Mucosa of rectum (tissue), 2 donors: Measurements from ENCODE around the gene BRICD5.
"Not testable (repeated sequence)": the region's sequence is repeated elsewhere in the genome, so short reads cannot be mapped to it uniquely, and the experiment has no call there.

Experiments
- H3K27ac ChIP-seq, 2 donors: one replicate each; pipeline ENCODE4 v1.7.0; 2013; ENCODE audit warnings: inconsistent platforms in 2 of 2, low read depth in 2 of 2, low read length in 2 of 2
- H3K27me3 ChIP-seq, 2 donors: one replicate each; pipeline ENCODE4 v1.7.0; 2013; ENCODE audit warnings: low read length in 2 of 2; ENCODE audit not compliant: control insufficient read depth in 2 of 2, insufficient read depth in 2 of 2
- H3K36me3 ChIP-seq, 2 donors: one replicate each; pipeline ENCODE4 v1.7.0; 2013; ENCODE audit warnings: low read length in 2 of 2; ENCODE audit not compliant: control insufficient read depth in 2 of 2, insufficient read depth in 2 of 2
- H3K4me1 ChIP-seq, 2 donors: one replicate each; pipeline ENCODE4 v1.7.0; 2013; ENCODE audit warnings: low read length in 2 of 2, mild to moderate bottlenecking in 1 of 2; ENCODE audit not compliant: control insufficient read depth in 2 of 2, insufficient read depth in 2 of 2
- H3K4me3 ChIP-seq, 2 donors: one replicate each; pipeline ENCODE4 v1.7.0; 2013; ENCODE audit warnings: low read length in 2 of 2
- H3K9ac ChIP-seq, 2 donors: one replicate each; pipeline ENCODE4 v1.7.0; 2013; ENCODE audit warnings: low read length in 2 of 2, low read depth in 1 of 2, mild to moderate bottlenecking in 1 of 2
- H3K9me3 ChIP-seq, 2 donors: one replicate each; pipeline ENCODE4 v1.7.0; 2013; ENCODE audit warnings: low read length in 2 of 2; ENCODE audit not compliant: control insufficient read depth in 2 of 2
- donor health status: healthy.
- donor health status: Normal muscosa, but diverticular disease.

BRICD5 gene

DNA sequence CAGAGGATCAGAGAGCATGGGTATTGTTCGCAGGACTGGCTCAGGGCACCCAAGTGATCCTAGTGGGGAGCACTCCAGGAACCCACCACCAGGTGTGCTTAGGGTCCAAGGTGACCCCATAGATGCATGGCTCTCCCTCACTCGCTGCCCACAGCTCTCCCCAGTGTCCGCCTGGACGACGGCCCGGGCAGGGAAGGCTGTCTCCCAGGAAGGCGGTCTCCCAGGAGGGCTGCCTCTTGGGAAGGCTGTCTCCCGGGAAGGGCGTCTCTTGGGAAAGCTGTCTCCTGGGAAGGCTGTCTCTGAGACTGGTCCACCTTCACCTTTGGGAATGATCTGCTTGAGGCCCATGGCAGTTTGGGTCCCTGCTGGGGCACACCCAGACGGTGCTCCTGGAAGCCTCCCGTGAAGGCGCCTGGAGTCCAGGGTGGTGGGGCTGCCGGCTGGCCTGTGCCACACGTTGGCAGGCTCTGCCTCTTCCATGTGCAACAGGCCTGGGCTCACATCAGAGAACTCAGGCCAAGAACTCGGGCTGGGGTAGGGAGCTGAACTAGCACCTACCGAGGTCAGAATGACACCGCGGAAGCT, 35.7 kb upstream of the BRICD5 start:
- H3K4me1 ChIP-seq = peaks cover 3 to 9% of the 10 kb centered on the region in 2 donors
- H3K9ac ChIP-seq = no peak overlapping the region
- no peaks in the 10 kb centered on the region for H3K9me3 ChIP-seq
- peaks cover 26 to 44% of the 10 kb centered on the region in 2 donors for H3K36me3 ChIP-seq
- no peak overlapping the region for H3K4me3 ChIP-seq
- no peaks in the 10 kb centered on the region for H3K27me3 ChIP-seq
- H3K27ac ChIP-seq = no peak overlapping the region

- H3K27ac ChIP-seq = no peak overlapping the region
- no peak overlapping the region for H3K9ac ChIP-seq
- H3K9me3 ChIP-seq = no peaks in the 10 kb centered on the region
- H3K4me1 ChIP-seq = peaks cover under 1 to 3% of the 10 kb centered on the region in 2 donors
- H3K27me3 ChIP-seq = no peaks in the 10 kb centered on the region
- no peak overlapping the region for H3K4me3 ChIP-seq
- H3K36me3 ChIP-seq = peaks cover 26 to 44% of the 10 kb centered on the region in 2 donors
These were observed 34.5 kb upstream of the BRICD5 start for GRCh38 chr16:2244926-2245795.

DNA sequence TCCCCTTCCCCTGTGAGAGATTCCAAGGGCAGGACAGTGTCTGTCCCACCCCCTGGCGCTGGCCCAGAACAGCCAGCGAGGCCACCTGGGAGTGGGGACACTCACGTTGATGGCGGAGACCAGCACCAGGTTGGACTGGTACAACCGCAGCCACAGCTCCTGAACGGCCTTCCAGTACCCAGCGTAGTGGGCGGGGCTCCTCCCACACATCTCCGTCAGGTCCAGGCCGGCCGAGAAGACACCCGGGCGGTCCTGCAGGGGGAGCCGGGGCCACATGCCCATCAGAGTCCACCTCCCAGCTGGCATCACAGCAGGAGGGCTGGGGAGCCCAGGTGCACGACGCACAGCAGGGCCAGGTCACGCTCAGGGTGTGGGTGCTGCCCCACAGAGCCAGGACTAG, 33.6 kb upstream of the BRICD5 start:
- H3K27ac ChIP-seq = no peak overlapping the region
- no peaks in the 10 kb centered on the region for H3K4me1 ChIP-seq
- no peak overlapping the region for H3K4me3 ChIP-seq
- H3K9ac ChIP-seq = no peak overlapping the region
- no peaks in the 10 kb centered on the region for H3K27me3 ChIP-seq
- H3K36me3 ChIP-seq = peaks cover 26 to 44% of the 10 kb centered on the region in 2 donors
- H3K9me3 ChIP-seq = no peaks in the 10 kb centered on the region

DNA sequence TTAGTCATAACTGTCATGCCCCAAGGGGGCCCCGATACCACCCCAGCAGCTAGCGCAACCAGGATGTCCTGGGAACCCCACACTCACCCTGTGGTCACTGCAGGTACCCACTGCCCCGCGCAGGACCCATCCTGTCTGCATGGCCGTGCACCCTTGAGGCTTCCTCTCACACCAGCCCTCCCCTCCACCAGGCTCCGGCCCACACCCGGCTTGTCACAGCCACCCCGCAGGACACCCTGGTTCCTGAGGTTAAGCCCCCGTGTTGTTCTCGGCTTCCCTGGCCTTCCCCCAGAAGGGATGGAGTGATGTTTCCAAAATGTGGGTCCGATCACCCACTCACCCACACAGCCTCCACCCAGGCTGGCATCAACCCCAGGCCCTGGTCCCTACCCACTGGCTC, 33.1 kb upstream of the BRICD5 start:
- Histone ChIP-seq H3K27ac (no peak overlapping the region), H3K4me3 (no peak overlapping the region), H3K36me3 (peaks cover 26 to 44% of the 10 kb centered on the region in 2 donors), H3K27me3 (no peaks in the 10 kb centered on the region), H3K9ac (no peak overlapping the region), H3K9me3 (no peaks in the 10 kb centered on the region), H3K4me1 (no peaks in the 10 kb centered on the region)

GRCh38 chr16:2243031-2243528, 32.4 kb upstream of the BRICD5 start:
- Histone ChIP-seq H3K4me1 (no peaks in the 10 kb centered on the region), H3K27ac (no peak overlapping the region), H3K9me3 (no peaks in the 10 kb centered on the region), H3K36me3 (peaks cover 26 to 41% of the 10 kb centered on the region in 2 donors), H3K9ac (no peak overlapping the region), H3K27me3 (peaks cover 0 to under 1% of the 10 kb centered on the region in 2 donors), H3K4me3 (no peak overlapping the region)

DNA sequence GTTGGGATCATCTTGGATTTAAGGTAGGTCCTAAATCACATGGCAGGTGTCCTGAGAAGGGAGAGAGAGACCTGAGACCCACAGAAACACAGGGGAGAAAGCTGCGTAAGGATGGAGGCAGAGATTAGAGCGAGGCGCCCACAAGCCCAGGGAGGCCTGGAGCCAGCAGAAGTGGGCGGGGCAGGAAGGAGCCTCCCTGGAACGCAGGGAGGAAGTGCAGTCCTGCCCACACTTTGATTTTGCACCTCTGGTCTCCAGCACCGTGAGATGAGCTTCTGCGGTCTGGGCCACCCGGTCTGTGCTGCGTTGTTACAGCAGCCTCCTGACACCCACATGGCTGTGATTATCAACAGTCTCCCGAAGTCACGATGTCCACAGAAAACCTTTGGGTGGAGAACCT, 31.9 kb upstream of the BRICD5 start:
- Histone ChIP-seq H3K4me3 (no peak overlapping the region), H3K9me3 (no peaks in the 10 kb centered on the region), H3K27ac (no peak overlapping the region), H3K4me1 (no peaks in the 10 kb centered on the region), H3K9ac (no peak overlapping the region), H3K27me3 (peaks cover 3 to 6% of the 10 kb centered on the region in 2 donors), H3K36me3 (peaks cover 26 to 41% of the 10 kb centered on the region in 2 donors)

DNA sequence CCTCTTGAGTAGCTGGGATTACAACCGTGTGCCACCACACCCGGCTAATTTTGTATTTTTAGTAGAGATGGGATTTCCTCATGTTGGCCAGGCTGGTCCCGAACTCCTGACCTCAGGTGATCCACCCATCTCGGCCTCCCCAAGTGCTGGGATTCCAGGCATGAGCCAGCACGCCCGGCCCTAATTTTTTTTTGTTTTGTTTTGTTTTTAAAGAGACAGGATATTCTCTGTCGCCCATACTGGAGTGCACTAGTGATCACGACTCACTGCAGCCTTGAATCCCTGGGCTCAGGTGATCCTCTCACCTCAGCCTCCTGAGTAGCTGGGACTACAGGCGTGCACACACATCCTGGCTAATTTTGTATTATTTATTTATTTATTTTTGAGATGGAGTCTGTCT, 29.7 kb upstream of the BRICD5 start:
- not testable (repeated sequence) for H3K9ac ChIP-seq, H3K27ac ChIP-seq, H3K4me3 ChIP-seq, H3K9me3 ChIP-seq
- H3K4me1 ChIP-seq = peaks cover 11 to 12% of the 10 kb centered on the region in 2 donors
- H3K36me3 ChIP-seq = peaks cover 17 to 30% of the 10 kb centered on the region in 2 donors
- peaks cover 9 to 17% of the 10 kb centered on the region in 2 donors for H3K27me3 ChIP-seq

DNA sequence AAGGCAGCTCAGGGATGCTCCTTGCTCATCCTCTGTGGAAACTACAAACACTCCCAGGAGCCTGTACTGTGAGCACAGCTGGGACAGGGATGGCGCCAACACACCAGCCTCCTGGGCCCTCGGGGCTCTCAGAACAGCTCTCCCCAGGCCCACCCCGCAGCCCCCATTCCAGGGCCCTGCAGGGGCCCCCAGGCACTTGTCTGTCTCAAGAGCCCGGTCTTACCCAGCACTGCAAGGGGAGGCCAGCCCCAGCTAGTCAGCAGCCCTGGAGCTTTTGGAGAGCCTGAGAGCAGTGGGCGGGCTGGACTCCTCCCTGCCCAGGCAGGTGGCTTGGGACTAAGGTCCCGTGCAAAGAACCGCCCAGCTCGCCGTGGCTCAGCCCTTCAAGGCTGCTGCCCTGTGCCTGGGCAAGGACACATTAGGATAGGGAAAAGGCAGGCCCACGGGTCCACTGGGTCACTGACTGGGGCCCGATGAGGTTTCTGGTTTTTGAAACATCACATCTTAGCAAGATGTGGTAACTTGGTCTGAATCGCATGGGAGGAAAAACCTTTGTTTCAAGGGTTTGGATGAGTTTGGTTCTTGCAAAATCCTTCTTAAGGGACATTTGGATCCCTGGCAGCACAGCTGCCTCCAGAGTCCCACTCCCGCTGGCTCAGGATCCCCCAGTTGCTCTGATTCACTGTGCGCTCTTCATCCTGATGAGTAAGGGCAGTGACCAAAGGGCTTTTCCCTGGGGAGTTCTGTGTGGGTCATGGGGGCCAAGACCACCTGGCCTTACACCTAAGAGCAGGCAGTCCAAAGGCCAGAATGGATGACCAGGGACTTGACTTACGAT, 28.4 kb upstream of the BRICD5 start:
- Histone ChIP-seq H3K27me3 (peaks cover 9 to 17% of the 10 kb centered on the region in 2 donors), H3K4me1 (peaks cover 11 to 14% of the 10 kb centered on the region in 2 donors), H3K36me3 (peaks cover 16 to 35% of the 10 kb centered on the region in 2 donors), H3K9me3 (no peaks in the 10 kb centered on the region), H3K27ac (no peak overlapping the region), H3K4me3 (no peak overlapping the region), H3K9ac (no peak overlapping the region)

DNA sequence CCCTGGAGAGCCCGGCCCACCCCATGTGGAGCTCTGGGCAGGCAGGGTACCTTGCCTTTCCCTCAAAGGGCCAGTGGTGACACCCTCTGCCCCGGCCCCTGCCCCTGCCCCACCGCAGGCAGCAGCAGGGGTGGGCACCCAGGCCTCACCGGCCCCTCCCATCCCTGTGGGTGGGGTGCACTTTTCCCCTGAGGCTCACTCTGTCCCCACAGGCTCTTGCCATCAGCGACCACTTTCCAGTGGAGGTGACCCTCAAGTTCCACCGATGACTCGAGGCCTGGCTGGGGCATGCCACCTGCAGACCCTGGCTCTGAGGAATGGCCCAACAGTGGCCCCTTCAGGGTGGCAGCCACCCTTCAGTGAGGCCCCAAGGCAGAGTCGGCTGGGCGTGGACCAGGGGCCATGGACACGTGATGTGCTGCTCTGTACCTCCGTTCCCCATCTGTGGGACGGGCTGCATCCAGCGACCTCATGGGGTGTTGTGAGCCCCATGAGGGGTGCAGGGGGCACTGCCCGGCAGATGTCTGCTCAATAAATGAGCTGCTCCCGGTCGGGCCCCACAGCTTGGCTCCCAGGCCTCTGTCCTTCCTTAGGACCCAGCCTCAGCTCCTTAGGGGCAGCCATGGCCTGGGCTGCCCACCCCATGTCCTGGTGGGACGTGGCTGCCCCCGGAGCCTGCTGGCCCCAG, 27.6 kb upstream of the BRICD5 start:
- H3K27ac ChIP-seq = no peak overlapping the region
- H3K27me3 ChIP-seq = peaks cover 9 to 17% of the 10 kb centered on the region in 2 donors
- no peak overlapping the region for H3K9ac ChIP-seq
- no peaks in the 10 kb centered on the region for H3K9me3 ChIP-seq
- H3K4me1 ChIP-seq = peaks cover 11 to 14% of the 10 kb centered on the region in 2 donors
- H3K4me3 ChIP-seq = no peak overlapping the region
- H3K36me3 ChIP-seq = peaks cover 21 to 31% of the 10 kb centered on the region in 2 donors
